HG03135 (cell line): ENCODE results near the gene DNM1L.
"Not testable (repeated sequence)": the region's sequence is repeated elsewhere in the genome, so short reads cannot be mapped to it uniquely, and the experiment has no call there.

ENCODE experiments used
- ATAC-seq: cut with Tn5 transposase; IDR thresholded peaks from one replicate; pipeline ENCODE4 v1.9.1; 2021; ENCODE audit warnings: mild to moderate bottlenecking, moderate library complexity; ENCODE audit not compliant: unreplicated experiment

The DNM1L gene

DNA sequence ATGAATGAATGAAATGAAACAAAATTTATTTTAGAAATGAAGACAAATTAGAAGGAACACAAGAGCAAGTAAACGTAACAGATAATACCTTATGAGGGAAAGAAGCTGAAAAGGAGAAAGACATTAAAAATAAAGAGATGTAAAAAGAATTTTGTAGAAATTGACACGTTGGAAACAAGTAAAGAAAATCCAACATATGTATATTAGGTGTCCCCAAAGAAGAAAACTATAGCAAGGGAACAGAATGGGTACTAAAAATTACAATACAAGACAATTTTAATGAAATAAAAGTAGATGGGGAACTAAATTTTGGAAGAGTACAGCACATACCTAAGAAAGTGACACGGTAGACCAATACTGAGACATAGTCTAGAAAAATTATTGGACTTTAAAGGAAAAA is 16.7 kb downstream of the DNM1L start:
- no peak for ATAC-seq

DNA sequence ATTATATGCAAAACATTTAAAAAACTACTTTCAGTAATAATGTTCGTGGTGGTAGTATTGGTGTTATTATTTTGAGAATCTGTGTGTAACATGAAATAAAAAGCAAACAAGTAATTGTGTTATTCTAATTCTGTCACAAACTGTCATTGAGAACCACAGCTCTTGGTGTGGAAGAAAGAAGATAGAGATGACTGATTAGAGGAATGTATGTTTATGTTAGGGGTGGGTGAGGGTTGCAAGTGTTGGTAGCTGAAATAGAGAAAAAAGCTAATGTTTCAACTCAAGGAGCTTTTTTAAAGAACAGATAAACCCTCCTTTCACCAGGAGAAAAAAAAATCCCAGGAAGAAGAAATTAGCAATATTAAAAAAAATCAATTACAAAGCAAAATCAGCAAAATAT is 18.3 kb downstream of the DNM1L start:
- ATAC-seq: no peak

DNA sequence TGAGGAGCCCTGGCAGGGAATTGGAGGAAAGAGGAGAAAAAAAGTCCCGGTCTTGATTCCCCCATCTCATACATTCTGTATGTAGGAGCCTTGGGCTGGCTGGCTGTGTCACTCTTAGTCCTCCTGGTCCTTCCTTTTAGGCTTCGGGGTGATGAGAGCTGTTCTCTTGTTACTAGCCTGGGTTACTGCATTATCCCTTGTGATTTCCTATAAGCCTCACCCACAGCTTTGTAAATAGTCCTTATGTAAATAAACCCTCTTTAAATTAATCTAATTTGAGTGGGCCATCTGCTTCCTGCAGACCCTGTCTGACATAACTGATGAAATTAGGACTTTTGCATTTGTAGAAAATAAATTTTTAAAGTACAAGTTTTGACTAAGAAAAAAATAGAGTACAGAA is 19.2 kb downstream of the DNM1L start:
- ATAC-seq: no peak

DNA sequence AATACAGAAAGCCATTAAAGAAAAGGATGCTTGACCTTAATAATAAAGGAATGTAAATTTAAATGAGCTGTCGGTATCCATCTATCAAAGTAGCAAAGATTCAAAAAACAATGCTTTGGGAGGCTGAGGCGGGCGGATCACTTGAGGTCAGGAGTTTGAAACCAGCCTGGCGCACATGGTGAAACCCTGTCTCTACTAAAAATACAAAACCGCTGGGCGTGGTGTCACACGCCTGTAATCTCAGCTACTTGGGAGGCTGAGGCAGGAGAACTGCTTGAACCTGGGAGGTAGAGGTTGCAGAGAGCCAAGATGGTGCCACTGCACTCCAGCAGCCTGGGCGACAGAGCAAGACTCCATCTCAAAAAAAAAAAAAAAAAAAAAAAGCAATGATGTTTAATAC is 20.3 kb downstream of the DNM1L start:
- not testable (repeated sequence) for ATAC-seq

DNA sequence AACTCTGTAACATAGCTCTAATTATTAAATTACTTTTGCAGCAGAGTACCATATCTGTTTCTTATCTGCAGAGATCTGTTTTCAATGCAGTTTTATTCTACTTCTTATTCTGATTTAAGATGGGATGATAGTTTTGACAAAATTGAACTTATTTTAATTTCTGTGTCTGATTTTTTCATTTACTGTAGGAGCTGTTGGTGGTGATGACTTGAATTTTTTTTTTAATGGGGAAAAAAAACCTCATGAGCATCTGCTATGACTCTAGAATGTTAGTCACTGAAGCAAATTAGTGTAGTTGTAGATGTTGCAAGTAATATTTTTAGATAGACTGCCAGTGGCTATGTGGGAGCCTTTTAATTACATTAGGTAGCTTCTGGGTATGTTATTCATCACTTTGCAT is 23.4 kb downstream of the DNM1L start:
- no peak for ATAC-seq

DNA sequence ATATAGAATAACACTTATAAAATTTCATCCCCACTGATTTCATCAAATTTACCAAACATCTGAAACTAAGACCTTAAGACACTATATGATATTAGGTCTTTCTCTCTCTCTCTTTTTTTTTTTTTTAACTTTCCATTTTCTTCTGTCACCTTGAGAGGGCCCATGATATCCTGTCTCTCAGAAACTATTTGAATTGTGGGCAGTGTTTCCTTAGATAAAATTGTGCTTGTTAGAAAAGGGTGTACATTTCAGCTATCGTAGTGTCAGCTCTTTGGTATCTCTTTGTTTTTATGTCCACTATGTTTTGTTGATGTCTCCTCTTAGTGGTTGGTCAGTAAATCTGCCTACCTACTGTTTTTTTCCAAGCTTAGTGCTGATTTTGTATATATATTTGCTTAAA is 23.8 kb downstream of the DNM1L start:
- ATAC-seq: no peak

DNA sequence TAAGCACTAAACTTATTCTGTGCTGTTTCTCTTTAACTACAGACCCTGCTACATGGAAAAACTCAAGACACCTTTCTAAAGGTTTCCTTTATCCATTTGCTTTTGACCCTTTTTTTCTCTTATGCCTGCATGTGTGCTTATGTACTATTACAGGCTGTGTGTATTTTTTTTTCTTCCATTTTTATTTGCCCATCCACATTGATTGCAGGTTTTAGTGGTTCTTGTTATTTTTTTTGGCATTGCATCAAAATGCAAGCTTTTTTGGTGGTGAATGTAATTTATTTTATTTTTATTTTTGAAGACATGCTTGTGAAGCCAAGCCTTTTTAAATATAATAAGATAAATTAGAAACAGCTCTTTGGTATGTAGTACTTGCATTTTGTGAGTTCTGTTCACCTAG is 26.7 kb downstream of the DNM1L start:
- ATAC-seq: no peak

DNA sequence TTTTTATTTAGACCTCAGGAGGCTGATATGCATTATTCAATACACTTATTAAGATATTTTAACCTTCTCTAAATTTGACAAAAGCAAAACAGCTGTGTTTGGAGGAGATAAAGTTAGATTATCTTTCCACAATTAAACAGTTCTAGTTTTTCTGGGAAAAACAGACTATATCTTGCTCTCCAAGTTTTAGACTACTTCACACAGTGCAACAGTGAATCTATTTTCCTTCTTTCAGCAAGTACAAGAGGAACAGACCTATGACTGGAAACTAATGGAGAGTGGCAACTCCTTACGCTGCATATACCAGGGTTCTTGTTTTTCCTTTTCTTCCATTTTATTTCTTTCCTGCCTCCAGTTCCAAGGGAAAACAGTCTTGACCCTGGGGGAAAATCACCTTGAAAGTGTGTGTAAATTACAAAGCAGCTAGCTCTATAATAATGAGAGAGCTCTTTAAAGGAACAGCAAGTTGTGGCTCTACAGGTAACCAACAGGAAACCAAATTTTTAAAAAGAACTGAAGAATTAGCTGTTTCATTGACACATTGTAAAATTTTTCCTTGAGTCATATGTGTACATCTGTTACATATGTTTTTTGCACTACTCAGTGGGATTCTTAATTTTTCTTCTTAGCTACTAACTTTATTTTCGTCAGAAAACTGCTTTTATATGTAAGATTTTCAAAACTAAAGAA is 27.4 kb downstream of the DNM1L start:
- no peak for ATAC-seq

DNA sequence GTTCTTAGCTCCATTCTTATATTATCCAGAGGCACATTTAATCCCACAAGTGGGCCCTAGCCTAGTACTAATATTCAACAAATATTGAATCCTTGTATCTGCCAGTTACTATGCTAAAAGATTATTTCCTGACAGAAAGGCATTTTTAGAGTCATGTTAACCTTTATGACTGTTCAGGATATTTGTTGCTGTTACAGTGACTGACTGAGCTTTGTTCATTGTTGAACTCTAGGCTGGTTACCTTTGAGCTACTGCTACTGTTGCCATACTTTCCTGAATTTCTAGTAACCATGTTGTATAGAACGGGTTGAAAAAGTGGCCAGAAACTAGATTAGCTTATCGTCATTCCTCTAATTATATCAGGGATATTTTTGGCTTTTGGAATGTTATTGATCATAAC is 29.8 kb downstream of the DNM1L start:
- no peak for ATAC-seq

DNA sequence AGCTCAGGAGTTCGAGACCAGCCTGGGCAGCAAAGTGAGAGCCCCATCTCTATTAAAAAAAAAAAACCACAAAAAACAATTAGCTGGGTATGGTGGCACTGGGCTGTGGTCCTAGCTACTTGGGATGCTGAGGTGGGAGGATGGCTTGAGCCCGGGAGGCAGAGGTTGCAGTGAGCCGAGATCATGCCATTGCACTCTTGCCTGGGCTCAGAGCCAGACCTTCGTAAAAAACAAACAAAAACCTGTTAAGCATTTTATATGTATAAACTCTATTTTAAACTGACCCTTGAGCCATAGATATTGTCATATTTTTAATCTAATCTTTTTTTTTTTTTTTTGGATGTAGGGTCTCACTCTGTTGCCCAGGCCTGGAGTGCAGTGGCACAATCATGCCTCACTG is 35.7 kb downstream of the DNM1L start:
- no peak for ATAC-seq

DNA sequence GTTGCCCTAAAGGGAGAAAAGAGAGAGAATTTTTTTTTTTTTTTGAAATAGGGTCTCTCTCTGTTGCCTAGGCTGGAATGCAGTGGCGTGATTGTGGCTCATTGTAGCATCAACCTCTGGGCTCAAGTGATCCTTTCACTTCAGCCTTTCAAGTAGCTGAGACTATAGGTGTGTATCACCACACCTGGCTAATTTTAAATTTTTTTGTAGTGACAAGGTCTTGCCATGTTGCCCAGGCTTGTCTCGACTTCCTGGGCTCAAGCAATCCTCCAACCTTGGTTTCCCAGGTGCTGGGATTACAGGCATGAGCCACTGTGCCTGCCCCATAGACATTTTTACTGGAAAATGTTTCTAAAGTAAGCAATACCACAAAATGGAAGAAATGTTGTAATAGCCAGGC is 39.8 kb downstream of the DNM1L start:
- ATAC-seq: no peak

DNA sequence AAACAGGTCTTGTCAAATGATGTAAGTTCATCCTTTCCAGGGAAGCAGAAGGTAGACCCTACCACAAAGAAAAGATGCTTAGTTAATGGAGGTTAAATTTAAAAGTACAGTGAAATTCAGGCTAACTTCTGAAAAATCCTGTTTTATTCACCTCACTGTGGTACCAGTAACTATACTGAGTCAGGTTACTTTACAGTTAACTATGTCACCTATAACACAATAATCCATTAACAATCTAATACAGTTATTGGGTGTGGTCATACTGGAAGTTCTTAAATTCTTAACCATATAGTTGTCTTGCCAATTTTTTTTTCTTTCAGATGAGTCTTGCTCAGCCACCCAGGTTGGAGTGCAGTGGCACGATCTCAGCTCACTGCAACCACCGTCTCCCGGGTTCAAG is 46.2 kb downstream of the DNM1L start:
- ATAC-seq: not testable (repeated sequence)

DNA sequence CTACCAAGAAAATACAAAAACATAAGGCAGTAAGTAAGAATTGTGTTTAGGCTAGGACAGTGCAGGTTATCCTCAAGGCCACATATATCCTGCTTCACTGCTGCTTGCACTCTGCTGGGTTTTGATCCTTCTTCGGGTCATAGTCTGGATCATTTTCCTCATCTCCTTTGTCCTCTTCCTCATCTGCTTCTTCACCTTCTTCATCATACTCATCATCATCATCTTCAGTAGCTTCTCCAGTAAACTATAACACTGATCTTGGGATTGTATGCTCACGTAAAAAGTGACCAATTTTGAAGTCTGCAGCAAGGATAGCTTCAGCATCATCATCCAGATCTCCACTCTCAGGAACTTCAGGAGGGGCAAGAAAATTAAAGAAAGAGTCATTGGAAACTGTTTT is 47.2 kb downstream of the DNM1L start:
- no peak for ATAC-seq

DNA sequence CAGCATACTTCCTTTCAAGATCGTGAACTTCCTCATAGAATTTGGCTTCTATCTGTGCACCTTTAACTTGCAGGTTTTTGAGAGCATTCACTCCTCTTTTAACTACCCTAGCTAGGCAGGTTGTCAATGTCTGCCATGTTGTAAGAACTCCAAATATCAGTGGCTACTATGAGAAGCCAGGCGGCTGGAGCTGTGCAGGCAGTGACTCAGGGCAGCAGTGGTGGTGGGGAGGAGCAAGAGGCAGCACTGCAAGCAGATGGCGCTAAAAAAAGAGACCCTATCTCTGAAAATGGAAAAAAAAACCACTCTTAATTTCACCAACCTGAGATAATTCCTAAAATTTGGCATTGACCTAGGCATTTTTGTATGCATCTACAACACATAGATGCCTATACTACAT is 48.1 kb downstream of the DNM1L start:
- ATAC-seq: no peak

DNA sequence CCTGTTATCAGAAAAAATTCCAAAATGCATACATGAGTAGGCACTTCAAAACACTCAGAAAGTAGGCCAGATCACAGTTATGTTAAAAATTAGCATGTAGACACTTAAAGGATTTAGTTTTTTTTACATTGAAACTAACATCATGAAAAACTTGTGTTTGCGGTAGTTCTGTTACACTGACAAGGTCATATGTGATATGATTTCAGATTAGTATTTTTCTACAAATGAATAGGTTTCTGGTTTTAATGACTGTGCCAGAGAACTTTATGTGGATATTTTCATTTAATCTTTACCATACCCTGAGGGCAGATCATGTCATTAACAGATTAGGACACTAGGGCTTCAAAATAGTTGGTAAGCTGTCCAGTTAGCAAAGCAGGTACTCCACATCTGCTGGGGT is 55.9 kb downstream of the DNM1L start:
- ATAC-seq: no peak

DNA sequence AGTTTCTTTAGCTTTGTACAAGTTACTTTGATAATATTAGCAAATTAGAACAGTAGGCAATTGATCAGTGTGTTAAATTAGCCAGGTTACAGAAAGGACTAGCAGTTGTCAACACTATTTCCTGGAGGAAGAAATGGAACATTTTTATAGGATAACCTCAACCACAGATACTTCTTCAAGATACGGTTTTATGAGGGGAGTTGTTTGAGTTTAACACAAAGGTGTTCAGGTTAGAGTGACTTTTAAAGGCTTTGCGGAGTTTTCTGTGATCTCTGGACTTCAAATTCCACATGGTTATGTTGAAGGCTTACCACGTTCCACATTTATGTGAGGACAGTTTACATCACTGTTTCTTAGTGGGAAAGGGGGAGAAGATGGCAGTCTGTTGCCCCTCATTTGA is 57.3 kb downstream of the DNM1L start:
- no peak for ATAC-seq

DNA sequence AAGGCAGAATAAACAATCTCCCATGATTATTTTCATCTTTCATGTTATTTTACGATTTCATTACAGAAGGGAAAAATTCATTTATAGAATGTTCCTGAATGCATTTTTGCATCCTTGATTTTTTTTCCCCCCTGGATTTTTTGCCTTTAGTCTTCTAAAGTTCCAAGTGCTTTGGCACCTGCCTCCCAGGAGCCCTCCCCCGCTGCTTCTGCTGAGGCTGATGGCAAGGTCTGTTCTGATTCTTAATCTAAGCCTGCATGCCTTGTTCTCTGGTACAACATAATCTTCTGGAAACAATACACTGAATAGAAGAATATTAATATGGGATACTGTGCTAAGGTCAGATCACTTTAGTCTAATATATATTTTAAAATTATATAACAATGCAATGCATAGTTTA is 58.6 kb downstream of the DNM1L start:
- ATAC-seq: no peak

DNA sequence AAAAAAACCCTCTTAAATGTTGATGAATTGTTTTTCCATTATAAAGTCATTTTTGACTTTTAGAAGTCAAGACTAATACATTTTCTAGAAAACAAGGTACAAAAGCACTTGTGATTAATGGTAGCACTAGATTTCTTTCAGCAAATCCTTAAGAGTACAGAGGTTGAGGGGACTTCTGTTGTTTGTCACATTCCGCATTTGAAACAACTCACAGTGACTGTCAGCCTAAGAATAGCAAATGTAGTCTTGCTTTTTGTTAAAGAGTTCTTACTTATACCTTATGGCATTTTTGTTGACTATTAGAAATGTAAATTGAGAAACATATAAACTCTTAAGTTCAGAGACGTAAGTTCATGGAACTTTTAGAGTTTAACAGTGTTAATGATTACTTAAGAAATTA is 60.2 kb downstream of the DNM1L start:
- ATAC-seq: no peak

DNA sequence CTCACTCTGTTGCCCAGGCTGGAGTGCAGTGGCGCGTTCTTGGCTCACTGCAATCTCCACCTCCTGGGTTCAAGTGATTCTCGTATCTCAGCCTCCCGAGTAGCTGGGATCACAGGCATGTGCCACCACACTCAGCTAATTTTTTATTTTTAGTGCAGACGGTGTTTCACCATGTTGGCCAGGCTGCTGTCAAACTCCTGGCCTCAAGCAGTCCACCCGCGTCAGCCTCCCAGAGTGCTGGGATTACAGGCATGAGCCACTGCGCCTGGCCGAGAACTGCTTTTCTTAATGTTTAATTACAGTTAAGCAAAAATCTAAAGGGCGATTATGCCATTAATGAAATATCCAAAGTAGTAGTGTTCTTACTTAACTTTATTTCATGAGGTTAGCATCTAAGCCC is 63.0 kb downstream of the DNM1L start:
- ATAC-seq: no peak

DNA sequence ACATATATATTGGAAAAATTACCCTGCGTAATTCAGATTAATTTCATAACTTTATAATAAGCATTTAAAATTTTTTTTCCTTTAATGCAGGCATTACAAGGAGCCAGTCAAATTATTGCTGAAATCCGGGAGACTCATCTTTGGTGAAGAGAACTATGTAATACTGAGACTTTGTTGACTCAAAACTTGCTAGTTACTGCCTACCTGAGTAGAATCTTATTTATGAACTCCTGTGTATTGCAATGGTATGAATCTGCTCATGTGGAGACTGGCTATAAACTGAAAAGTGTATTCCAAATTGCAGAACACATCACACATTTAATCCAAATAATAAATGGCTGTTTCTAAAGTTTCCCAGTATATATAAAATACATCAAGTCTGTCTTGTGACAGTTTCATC is 64.2 kb downstream of the DNM1L start:
- no peak for ATAC-seq

DNA sequence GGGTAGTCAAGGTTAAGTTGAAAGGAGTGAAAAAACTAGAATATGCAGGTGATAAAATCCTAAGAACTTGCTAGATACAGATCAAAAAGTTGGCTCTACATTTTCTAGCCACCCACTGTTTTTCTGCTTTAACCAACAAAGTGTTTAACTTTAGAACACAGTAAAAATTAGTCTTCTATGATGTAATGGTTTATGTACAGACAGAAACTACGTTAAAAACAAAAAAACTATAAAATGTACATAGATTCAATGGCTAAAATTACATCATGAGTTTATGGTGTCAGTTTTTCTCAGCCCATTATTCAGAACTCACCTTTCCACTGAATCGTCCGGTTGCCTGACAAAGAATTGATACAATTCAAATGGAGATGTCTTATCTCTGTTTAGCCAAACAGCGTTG is 74.5 kb downstream of the DNM1L start:
- ATAC-seq: no peak

DNA sequence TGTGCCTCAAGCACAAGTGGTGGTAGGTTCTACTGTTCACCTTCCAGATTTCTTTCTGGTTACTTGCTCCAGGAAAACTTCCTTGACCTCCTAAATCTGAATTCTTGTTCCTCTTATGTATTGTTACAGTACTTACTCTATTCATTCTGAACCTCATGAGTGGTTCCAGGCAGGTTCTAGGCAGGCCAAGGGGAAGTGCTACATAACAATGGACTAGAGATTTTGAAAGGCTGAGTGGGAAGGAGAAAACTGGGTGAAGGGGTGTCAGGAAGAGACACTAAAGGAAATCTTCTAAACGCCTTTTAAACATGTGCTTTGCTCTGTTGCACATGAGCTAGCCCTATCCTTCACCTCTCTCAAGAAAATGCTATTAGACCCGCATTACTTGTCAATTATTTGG is 75.0 kb downstream of the DNM1L start:
- no peak for ATAC-seq

DNA sequence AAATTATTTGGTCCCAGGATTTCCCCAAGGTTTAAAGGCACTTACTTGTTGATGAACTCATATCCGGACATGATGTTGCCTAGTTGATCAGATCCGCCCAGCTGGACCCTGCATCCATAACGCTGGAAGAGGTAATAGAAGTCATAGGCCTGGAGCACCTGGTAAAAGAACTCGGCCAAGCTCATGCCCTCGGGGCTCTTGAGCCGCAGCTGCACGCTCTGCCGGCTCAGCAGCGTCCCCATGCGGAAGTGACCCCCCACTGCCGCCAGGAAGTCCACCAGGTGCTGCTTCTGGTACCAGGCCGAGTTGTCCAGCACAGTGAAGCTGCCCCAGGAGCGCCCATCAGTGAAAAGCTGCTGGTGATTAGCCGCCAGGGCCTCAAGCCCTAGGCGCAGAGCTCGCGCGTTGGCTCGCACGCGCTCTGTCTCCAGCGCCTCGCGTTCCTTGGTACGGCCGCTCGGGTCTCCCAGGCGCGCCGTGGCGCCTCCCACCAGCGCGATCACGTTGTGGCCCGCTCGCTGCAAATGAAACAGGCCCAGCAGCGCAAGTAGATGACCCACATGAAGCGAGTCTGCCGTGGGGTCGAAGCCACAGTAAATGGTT is 76.1 kb downstream of the DNM1L start:
- ATAC-seq: peak; percentile 81
